HL-60 (cell line): ENCODE results near the gene ZFP90.

Source experiments
- CTCF ChIP-seq: IDR thresholded peaks from one replicate; pipeline ENCODE4 v1.5.1; 2011; ENCODE audit warnings: low read length, control low read depth, inconsistent platforms; ENCODE audit not compliant: insufficient read depth
- GABPA ChIP-seq: IDR thresholded peaks from 2 replicates; pipeline ENCODE4 v1.6.1; 2012; ENCODE audit warnings: low read depth
- POLR2AphosphoS5 ChIP-seq: IDR thresholded peaks from 2 replicates; pipeline ENCODE4 v1.6.1; 2012; ENCODE audit warnings: low read depth
- TF ChIP-seq, protein P1 (sequence below): IDR thresholded peaks from 2 replicates; pipeline ENCODE4 v1.6.1; 2012; ENCODE audit warnings: low read depth; ENCODE audit not compliant: insufficient replicate concordance

DNA sequence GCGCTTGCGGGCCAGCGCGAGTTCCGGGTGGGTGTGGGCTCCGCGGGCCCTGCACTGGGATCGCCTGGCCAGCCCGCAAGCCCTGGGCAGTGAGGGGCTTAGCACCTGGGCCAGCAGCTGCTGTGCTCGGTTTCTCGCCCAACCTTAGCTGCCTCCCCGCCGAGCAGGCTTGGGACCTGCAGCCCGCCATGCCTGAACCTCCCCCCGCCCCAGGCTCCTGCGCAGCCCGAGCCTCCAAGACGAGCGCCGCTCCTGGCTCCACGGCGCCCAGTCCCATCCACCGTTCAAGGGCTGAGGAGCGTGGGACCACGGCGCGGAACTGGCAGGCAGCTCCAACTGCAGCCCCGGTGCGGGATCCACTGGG is 12.3 kb upstream of the ZFP90 start:
- TF ChIP-seq, protein P1, sequence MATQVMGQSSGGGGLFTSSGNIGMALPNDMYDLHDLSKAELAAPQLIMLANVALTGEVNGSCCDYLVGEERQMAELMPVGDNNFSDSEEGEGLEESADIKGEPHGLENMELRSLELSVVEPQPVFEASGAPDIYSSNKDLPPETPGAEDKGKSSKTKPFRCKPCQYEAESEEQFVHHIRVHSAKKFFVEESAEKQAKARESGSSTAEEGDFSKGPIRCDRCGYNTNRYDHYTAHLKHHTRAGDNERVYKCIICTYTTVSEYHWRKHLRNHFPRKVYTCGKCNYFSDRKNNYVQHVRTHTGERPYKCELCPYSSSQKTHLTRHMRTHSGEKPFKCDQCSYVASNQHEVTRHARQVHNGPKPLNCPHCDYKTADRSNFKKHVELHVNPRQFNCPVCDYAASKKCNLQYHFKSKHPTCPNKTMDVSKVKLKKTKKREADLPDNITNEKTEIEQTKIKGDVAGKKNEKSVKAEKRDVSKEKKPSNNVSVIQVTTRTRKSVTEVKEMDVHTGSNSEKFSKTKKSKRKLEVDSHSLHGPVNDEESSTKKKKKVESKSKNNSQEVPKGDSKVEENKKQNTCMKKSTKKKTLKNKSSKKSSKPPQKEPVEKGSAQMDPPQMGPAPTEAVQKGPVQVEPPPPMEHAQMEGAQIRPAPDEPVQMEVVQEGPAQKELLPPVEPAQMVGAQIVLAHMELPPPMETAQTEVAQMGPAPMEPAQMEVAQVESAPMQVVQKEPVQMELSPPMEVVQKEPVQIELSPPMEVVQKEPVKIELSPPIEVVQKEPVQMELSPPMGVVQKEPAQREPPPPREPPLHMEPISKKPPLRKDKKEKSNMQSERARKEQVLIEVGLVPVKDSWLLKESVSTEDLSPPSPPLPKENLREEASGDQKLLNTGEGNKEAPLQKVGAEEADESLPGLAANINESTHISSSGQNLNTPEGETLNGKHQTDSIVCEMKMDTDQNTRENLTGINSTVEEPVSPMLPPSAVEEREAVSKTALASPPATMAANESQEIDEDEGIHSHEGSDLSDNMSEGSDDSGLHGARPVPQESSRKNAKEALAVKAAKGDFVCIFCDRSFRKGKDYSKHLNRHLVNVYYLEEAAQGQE = no peak
- no peak for TF ChIP-seq CTCF
- TF ChIP-seq POLR2AphosphoS5 = no peak
- TF ChIP-seq GABPA = no peak
